Heart left ventricle (tissue), 16 donors: ENCODE measurements around the gene DDAH2. TPM values are rescaled to one million over a fixed set of nuclear protein-coding genes. Genes with fewer than 3 reads are reported as not detected.

ENCODE experiments used
- ATAC-seq, 4 donors: fragments of 200-7000 bp; cut with Tn5 transposase; one replicate each; pipeline ENCODE4 v1.9.1; 2020 to 2022; ENCODE audit warnings: moderate library complexity in 4 of 4, mild to moderate bottlenecking in 3 of 4, moderate number of reproducible peaks in 1 of 4
- DNase-seq, 5 donors: peaks; one replicate each; pipeline ENCODE4 v3.0.0-alpha.2; 2020
- H3K27ac ChIP-seq, 12 donors: fragments of 200-600 bp; sonication (generic) in 4 of 12; one replicate each; pipeline versions ENCODE4 v1.5.0 to v1.8.0; 2016 to 2022; ENCODE audit warnings: mild to moderate bottlenecking in 2 of 12
- H3K27me3 ChIP-seq, 9 donors: fragments of 200-600 bp; sonication (generic) in 2 of 9; one replicate each; pipeline versions ENCODE4 v1.5.1 to v1.8.0; 2016 to 2022; ENCODE audit warnings: mild to moderate bottlenecking in 3 of 9
- H3K36me3 ChIP-seq, 9 donors: fragments of 200-600 bp; sonication (generic) in 2 of 9; one replicate each; pipeline versions ENCODE4 v1.5.0 to v1.8.0; 2018 to 2022; ENCODE audit warnings: mild to moderate bottlenecking in 2 of 9
- H3K4me1 ChIP-seq, 12 donors: fragments of 200-600 bp; sonication (generic) in 4 of 12; one replicate each; pipeline versions ENCODE4 v1.5.0 to v1.8.0; 2016 to 2022; ENCODE audit warnings: mild to moderate bottlenecking in 3 of 12
- H3K4me3 ChIP-seq, 12 donors: fragments of 200-600 bp; sonication (generic) in 4 of 12; one replicate each; pipeline versions ENCODE4 v1.5.0 to v1.8.0; 2017 to 2022; ENCODE audit warnings: mild to moderate bottlenecking in 9 of 12, moderate library complexity in 4 of 12
- H3K9me3 ChIP-seq, 12 donors: fragments of 200-600 bp; sonication (generic) in 4 of 12; one replicate each; pipeline versions ENCODE4 v1.5.0 to v1.8.0; 2016 to 2022; ENCODE audit warnings: mild to moderate bottlenecking in 1 of 12
- CTCF ChIP-seq, 12 donors: fragments of 200-600 bp; sonication (generic) in 4 of 12; IDR thresholded peaks; one replicate each; pipeline versions ENCODE4 v1.5.0 to v1.8.0; 2018 to 2022; ENCODE audit warnings: antibody characterized with exemption in 12 of 12, mild to moderate bottlenecking in 5 of 12
- POLR2A ChIP-seq, 2 donors: fragments of 450-650 bp; IDR thresholded peaks; one replicate each; pipeline ENCODE4 v1.6.1; 2017; ENCODE audit warnings: antibody characterized with exemption in 2 of 2, mild to moderate bottlenecking in 2 of 2, moderate library complexity in 2 of 2
- WGBS, 4 donors: extraction: QIAGEN DNeasy Blood & Tissue Kit in 2 of 4; methylation state at CpG; one replicate each; pipeline versions ENCODE4 v1.1.5 to v1.1.7; 2013 to 2018; 5-methylcytosine and 5-hydroxymethylcytosine counted together
- intact Hi-C, 10 donors: fragments of 100-400 bp; cut with DNase I; formaldehyde crosslinking; loops; one replicate each; pipeline versions ENCODE4 v1.11.1 to v1.14.2; 2022
- polyA plus RNA-seq, 2 donors: library from polyadenylated mRNA; stranded (reverse); fragments of 200-250 nt; gene quantifications; one replicate each; pipeline ENCODE4 v1.2.3, GENCODE V29; 2013
- total RNA-seq, 9 donors: library from RNA; depleted of rRNA in 2 of 9; stranded (reverse); fragments of >200 nt in 2 of 9; fragmentation: NEBNext Ultra II Directional in 3 of 9; extraction: Animal tissue kit (Norgen Biotek cat#: 25700) in 3 of 9; gene quantifications; one replicate each; pipeline versions ENCODE4 v1.1.0 to v1.2.4, GENCODE V29; 2016 to 2023
- donor health status: ischemic (EF 13 %, LVEDD 7.1; RV severe dilation, severe dysfunction).
- donor health status: healthy with polysubstance abuse.
- donor health status: DM: no; HTN: yes; CAD: no.
- donor health status: DM: no; HTN: no; CAD: no.
- donor health status: ischemic (EF 25% LVEDD 6.9; RV normal size, moderate dysfunction).
- donor health status: ischemic (EF 25% LVEDD 5.7; RV mildly dilated, moderate dysfunction).
- donor health status: healthy.
- donor health status: DM: yes; HTN: yes; CAD: no.
- donor health status: ischemic (EF 35%, LVEDD 5.7; RV mildly dilated, moderate dysfunction).
- donor health status: nonischemic (EF 11% LVEDD 7.7; RV severe dilation, severe dysfunction).
- donor health status: DM: yes; HTN: yes; CAD: no.
- donor health status: PGD.
- donor health status: ischemic (EF 29% LVEDD 5.4; RV normal size, mild dysfunction).
- donor health status: nonischemic (EF 23%, LVEDD 6.1; RV moderate dilation, normal function).

DDAH2 gene
- total and polyA plus RNA-seq, 11 donors = 42.3 to 80.5 (median 56.8) TPM

GRCh38 chr6:31687321-31687720, 41.8 kb downstream of the DDAH2 start:
- H3K27ac ChIP-seq = no peak overlapping the region
- intact Hi-C loops = loop anchor here in 4 of 10 donors (10.0 kb wide), 3 partner anchors 77 to 267 kb away; partner anchors contain the start of genes NELFE (in 3 of the 4), SKIC2 (in 3 of the 4), NEU1 (in 1 of the 4) and SAPCD1 (in 1 of the 4)
- TF ChIP-seq CTCF (IDR thresholded peaks at IDR 0.05) (no peak), POLR2A (IDR thresholded peaks at IDR 0.05) (no peak)
- peak in 1 of 5 donors; percentile 35 for DNase-seq
- 86 to 87% (median 87%) methylated on average over 8 of the region's 8 CpGs for WGBS, 4 donors
- H3K4me1 ChIP-seq = peaks cover 0 to 7% (median 0%) of the 10 kb centered on the region in 12 donors
- no peaks in the 10 kb centered on the region for H3K27me3 ChIP-seq
- peaks cover 0 to 82% (median 73%) of the 10 kb centered on the region in 9 donors for H3K36me3 ChIP-seq
- no peak for ATAC-seq
- H3K9me3 ChIP-seq = no peaks in the 10 kb centered on the region
- no peak overlapping the region for H3K4me3 ChIP-seq

DNA sequence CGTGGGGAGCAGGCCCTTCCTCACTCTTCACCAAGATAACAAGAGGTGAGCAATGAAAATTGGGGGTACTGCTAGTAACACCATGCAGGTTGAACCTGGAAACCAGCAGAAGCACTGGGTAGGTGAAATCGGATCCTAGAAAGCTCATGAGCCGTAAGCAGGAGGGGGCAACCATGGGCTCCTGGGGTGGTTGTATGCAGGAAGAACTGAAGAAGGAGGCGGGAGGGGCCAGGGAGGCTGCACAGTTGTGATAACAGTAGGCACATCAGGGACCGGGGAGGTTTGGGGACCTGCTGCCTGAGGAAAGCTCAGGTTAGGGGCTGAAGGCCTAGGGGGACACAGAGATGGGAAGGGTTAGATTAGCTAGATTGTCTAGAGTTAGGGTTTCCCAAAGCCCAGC, 42.6 kb downstream of the DDAH2 start:
- DNase-seq (peak in 1 of 5 donors; percentile 15), ATAC-seq (no peak)
- intact Hi-C loops = loop anchor here in 4 of 10 donors (10.0 kb wide), 3 partner anchors 78 to 268 kb away; partner anchors contain the start of genes NELFE (in 3 of the 4), SKIC2 (in 3 of the 4), NEU1 (in 1 of the 4) and SAPCD1 (in 1 of the 4)
- WGBS, 4 donors = 77 to 84% (median 78%) methylated on average over 5 of the region's 5 CpGs
- Histone ChIP-seq H3K27me3 (no peaks in the 10 kb centered on the region), H3K9me3 (no peaks in the 10 kb centered on the region), H3K36me3 (peaks cover 0 to 74% (median 64%) of the 10 kb centered on the region in 9 donors), H3K4me3 (no peak overlapping the region), H3K4me1 (peaks cover 0 to 11% (median 3%) of the 10 kb centered on the region in 12 donors), H3K27ac (no peak overlapping the region)
- TF ChIP-seq POLR2A (IDR thresholded peaks at IDR 0.05) (no peak), CTCF (IDR thresholded peaks at IDR 0.05) (no peak)

- Histone ChIP-seq H3K36me3 (peaks cover 0 to 45% (median 35%) of the 10 kb centered on the region in 9 donors), H3K4me1 (peaks cover 0 to 26% (median 14%) of the 10 kb centered on the region in 12 donors), H3K27ac (no peak overlapping the region), H3K4me3 (peak overlapping the region in 1 of 12 donors; percentile 45), H3K27me3 (no peaks in the 10 kb centered on the region), H3K9me3 (no peaks in the 10 kb centered on the region)
- intact Hi-C loops = loop anchor here (5.0 to 10.0 kb wide), 9 partner anchors 44 to 271 kb away; partner anchors contain the start of genes DDAH2 (in 3 of the 10), NELFE (in 3 of the 10), SKIC2 (in 3 of the 10) and SAPCD1 (in 2 of the 10)
- DNase-seq = no peak
- no peak for ATAC-seq
- no peak for TF ChIP-seq CTCF (IDR thresholded peaks at IDR 0.05)
- TF ChIP-seq POLR2A (IDR thresholded peaks at IDR 0.05) = no peak
- WGBS, 4 donors = 80 to 85% (median 80%) methylated on average over 13 of the region's 13 CpGs
These were observed 45.5 kb downstream of the DDAH2 start for GRCh38 chr6:31683591-31683990.

DNA sequence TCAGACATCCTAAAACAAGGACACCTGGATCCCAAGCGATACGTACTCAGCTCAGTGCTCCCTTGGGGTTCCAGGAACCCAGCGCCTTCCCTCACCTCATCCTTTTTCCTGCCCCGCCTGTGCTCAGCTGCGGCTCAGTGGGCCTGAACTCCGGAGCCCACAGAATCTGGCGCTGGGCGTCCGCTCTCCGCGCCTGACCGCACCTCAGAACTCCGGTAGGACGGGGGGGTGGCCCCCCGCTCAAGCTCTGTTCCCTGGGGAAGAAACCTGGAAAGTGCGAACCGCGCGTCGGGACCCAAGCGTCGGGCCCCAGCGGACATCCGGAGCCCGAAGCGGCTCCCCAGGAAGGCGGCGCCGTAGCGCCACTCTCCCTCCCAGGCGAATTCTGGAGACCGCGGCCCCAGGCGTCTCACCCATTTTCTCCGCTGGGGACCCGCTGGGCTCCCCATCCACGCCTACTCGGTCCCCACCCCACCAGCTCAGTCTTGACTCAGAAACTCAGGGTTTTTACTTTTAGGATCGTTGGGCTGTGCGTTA, 47.9 kb downstream of the DDAH2 start:
- no peaks in the 10 kb centered on the region for H3K9me3 ChIP-seq
- H3K4me3 ChIP-seq = peak overlapping the region; percentile 28 to 74 (median 58)
- peaks cover 0 to 26% (median 14%) of the 10 kb centered on the region in 12 donors for H3K4me1 ChIP-seq
- H3K27me3 ChIP-seq = no peaks in the 10 kb centered on the region
- H3K27ac ChIP-seq = peak overlapping the region in 11 of 12 donors; percentile 9 to 83 (median 63)
- ATAC-seq = peak; percentile 49 to 81 (median 66)
- WGBS, 4 donors = 1 to 3% (median 2%) methylated on average over 29 to 40 of the region's 40 CpGs
- no peak for TF ChIP-seq POLR2A (IDR thresholded peaks at IDR 0.05)
- peak in 3 of 12 donors; percentile 7 to 37 (median 13) for TF ChIP-seq CTCF (IDR thresholded peaks at IDR 0.05)
- peak; percentile 44 to 79 (median 54) for DNase-seq
- intact Hi-C loops = loop anchor here (1.0 to 10.0 kb wide), 14 partner anchors 46 to 274 kb away; partner anchors contain the start of genes DDAH2 (in 3 of the 10), NELFE (in 3 of the 10), SKIC2 (in 3 of the 10) and SAPCD1 (in 2 of the 10)
- H3K36me3 ChIP-seq = peaks cover 0 to 21% (median 12%) of the 10 kb centered on the region in 9 donors
